ENCODE data around the gene KRT78.

DNA sequence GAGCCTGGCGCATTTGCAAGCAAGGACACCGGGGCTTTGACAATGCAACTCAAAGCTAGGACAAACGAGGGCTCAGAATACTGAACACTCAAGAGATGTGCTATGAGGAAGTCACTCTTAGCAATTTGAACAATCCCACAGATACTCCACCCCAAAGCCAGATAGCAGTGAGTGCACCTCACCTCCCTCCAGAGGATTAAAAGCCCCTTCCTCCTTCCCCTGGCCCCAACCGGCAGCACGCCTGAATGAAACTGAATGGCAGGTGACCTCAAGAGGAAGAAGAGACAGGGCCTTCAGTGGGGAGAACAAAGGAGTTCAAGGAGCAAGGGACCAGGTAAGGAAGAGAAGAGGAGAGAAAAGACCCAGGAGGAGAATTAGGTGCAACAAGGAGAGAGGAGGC lies 1.9 kb upstream of the KRT78 start:
- TF ChIP-seq POLR2A (IDR thresholded peaks at IDR 0.05; ENCODE audit: low read length) (no peak), ZFP36 (IDR thresholded peaks at IDR 0.05; ENCODE audit: borderline replicate concordance, partially characterized antibody) (no peak), JUNB (IDR thresholded peaks at IDR 0.05) (no peak), CHD4 (IDR thresholded peaks at IDR 0.05; ENCODE audit: borderline replicate concordance) (no peak), BHLHE40 (IDR thresholded peaks at IDR 0.05; ENCODE audit: low read depth, low read length) (no peak), MYC (IDR thresholded peaks at IDR 0.05; ENCODE audit: borderline replicate concordance, low read length) (no peak), CHD2 (IDR thresholded peaks at IDR 0.05; ENCODE audit: low read length, partially characterized antibody) (no peak), NR3C1 (IDR thresholded peaks at IDR 0.05) (no peak), CBX8 (IDR thresholded peaks at IDR 0.05) (no peak), EHMT2 (IDR thresholded peaks at IDR 0.05; ENCODE audit: low read depth) (no peak)
- TF ChIP-seq, protein P1, sequence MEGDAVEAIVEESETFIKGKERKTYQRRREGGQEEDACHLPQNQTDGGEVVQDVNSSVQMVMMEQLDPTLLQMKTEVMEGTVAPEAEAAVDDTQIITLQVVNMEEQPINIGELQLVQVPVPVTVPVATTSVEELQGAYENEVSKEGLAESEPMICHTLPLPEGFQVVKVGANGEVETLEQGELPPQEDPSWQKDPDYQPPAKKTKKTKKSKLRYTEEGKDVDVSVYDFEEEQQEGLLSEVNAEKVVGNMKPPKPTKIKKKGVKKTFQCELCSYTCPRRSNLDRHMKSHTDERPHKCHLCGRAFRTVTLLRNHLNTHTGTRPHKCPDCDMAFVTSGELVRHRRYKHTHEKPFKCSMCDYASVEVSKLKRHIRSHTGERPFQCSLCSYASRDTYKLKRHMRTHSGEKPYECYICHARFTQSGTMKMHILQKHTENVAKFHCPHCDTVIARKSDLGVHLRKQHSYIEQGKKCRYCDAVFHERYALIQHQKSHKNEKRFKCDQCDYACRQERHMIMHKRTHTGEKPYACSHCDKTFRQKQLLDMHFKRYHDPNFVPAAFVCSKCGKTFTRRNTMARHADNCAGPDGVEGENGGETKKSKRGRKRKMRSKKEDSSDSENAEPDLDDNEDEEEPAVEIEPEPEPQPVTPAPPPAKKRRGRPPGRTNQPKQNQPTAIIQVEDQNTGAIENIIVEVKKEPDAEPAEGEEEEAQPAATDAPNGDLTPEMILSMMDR (IDR thresholded peaks at IDR 0.05): no peak
- TF ChIP-seq, protein P2, sequence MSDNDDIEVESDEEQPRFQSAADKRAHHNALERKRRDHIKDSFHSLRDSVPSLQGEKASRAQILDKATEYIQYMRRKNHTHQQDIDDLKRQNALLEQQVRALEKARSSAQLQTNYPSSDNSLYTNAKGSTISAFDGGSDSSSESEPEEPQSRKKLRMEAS (IDR thresholded peaks at IDR 0.05): no peak

All from A549 (cell line).